Neural cell (in vitro differentiated cells): ENCODE measurements around the gene KBTBD6.

Experiments used
- CTCF ChIP-seq: fragments of 450-650 bp; IDR thresholded peaks from 2 replicates; pipeline ENCODE4 v1.5.1; 2014; ENCODE audit warnings: antibody characterized with exemption, mild to moderate bottlenecking, moderate library complexity; ENCODE audit not compliant: poor library complexity, severe bottlenecking
- EP300 ChIP-seq: fragments of 450-650 bp; conservative IDR thresholded peaks from 2 replicates; pipeline ENCODE4 v1.6.1; 2014; ENCODE audit warnings: antibody characterized with exemption, mild to moderate bottlenecking, moderate library complexity; ENCODE audit not compliant: poor library complexity, severe bottlenecking
- POLR2AphosphoS5 ChIP-seq: IDR thresholded peaks from 2 replicates; pipeline ENCODE4 v1.6.1; 2012
- RAD21 ChIP-seq: fragments of 450-650 bp; conservative IDR thresholded peaks from 2 replicates; pipeline ENCODE4 v1.6.1; 2014; ENCODE audit warnings: antibody characterized with exemption, mild to moderate bottlenecking, moderate library complexity
- REST ChIP-seq: IDR thresholded peaks from 2 replicates; pipeline ENCODE4 v1.6.1; 2012; ENCODE audit warnings: borderline replicate concordance
- TAF1 ChIP-seq: IDR thresholded peaks from 2 replicates; pipeline ENCODE4 v1.6.1; 2012; ENCODE audit warnings: low read depth

GRCh38 chr13:41127701-41128100 is 4.9 kb downstream of the KBTBD6 start:
- no peak for TF ChIP-seq CTCF
- TF ChIP-seq REST, result no peak
- TF ChIP-seq POLR2AphosphoS5, result no peak
- no peak for TF ChIP-seq EP300
- no peak for TF ChIP-seq RAD21
- TF ChIP-seq TAF1, result no peak
